ENCODE results near the gene DMXL1. TPM values are rescaled to one million over a fixed set of nuclear protein-coding genes. Genes with fewer than 3 reads are reported as not detected.

The DMXL1 gene
- polyA plus RNA-seq, 4 donors: 31.1 to 59.8 (median 53.3) TPM

GRCh38 chr5:119285070-119285916 is 214.4 kb downstream of the DMXL1 start:
- DNase-seq (ENCODE audit: low read depth in 4 of 4, low spot score in 3 of 4): no peak

DNA sequence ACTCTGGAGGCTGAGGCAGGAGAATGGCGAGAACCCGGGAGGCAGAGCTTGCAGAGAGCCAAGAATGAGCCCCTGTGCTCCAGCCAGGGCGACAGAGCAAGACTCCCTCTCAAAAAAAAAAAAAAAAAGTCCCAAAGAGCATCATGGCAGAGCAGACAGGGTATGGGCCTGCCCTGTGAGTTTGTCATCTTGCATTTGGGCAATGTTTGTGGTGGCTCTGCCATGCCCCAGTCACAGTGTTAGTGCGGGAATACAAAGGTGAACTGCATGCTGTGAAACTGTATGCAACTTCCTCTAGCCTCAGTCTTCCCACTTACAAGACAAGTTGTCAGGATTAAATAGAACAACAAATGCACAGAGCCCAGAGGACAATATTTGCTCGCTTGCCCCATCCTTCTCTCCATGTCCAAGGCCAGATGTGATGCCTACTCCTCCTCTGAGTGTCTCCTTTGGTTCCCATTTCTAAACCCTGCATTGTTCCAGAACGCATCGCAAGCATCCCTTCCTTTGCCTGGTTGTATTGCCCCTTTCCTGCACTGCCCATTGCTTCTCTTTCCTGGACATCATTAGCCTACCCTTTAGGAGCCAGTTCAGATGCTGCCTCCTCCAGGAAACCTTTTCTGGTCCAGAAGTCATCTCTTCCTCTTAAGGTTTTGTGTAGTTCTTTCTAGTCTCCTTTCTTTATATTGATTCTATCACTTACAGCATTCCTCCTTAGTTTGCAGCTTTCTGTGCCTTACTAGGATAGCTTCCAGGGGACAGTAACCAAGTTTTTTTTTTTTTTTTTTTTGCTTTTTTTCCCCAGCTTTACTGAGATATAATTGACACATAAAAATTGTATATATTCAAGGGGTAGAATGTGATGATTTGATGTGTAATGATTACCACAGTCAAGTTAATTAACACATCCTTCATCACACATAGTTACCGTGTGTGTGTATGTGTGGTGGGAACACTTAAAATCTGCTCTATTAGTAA is 215.9 kb downstream of the DMXL1 start:
- no peak for DNase-seq (ENCODE audit: low read depth in 4 of 4, low spot score in 3 of 4)

GRCh38 chr5:119287547-119288111 is 216.7 kb downstream of the DMXL1 start:
- DNase-seq (ENCODE audit: low read depth in 4 of 4, low spot score in 3 of 4): no peak

DNA sequence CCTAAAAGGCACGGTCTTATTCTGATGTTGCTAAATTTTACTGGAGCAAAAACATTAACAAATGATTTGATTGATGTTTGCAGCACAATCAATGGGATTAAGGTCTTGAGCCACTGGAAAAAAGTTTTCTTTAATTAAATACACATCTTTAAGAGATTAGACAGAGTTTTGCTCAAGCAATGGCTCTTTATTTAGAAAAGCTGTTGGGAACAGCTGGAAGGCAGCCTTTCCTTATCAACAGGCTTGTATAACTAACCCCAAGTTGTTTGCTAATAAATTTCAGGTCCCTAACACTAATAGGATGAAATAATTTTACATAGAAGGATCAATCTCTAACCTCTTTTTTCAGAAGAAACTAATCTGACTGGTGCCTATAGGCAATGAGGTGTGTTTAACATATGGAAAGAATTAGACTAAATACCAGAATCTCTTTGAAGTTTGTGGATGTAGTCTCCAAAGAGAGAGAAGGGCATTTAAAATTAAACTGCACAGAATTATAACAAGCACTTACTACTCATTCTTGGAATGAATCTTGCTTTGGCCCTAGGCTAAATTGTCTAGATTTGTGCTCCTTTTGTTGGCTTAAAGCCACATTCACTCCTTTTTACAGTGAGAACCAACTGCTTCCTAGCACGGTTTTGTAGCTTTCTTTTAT is 217.6 kb downstream of the DMXL1 start:
- peak in 2 of 4 donors; percentile 36 to 45 for DNase-seq (ENCODE audit: low read depth in 4 of 4, low spot score in 3 of 4)

DNA sequence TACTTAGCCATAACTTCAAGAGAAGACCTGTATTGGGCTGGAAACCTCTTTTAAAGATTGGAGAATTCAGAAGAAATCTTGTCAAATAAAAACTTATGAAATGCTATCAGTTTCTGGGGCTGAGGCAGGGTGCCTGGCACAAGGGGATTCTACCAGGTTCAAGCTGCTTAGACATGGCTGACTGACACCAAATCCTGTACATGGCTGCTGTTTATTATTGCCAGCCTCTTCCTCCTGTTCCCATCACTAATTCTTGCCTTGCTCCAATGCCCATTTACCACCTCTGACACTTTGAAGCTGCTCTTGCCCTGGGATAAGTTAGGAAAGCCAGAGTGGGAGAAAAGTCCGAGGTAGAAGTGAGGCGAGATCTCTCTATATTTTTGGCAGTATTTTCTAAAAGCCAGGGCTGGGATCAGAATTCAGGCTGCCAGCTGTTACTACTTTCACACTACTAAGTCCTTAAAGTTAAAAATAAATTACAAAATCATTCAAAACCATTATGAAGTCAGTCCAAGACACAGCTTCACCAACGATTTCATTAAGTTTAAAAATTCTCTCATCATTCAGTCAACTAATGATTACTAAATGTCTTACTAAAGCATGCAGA is 218.7 kb downstream of the DMXL1 start:
- DNase-seq (ENCODE audit: low read depth in 4 of 4, low spot score in 3 of 4): no peak

- DNase-seq (ENCODE audit: low read depth in 4 of 4, low spot score in 3 of 4): no peak
Measured at GRCh38 chr5:119290161-119290569, 219.3 kb downstream of the DMXL1 start.

DNA sequence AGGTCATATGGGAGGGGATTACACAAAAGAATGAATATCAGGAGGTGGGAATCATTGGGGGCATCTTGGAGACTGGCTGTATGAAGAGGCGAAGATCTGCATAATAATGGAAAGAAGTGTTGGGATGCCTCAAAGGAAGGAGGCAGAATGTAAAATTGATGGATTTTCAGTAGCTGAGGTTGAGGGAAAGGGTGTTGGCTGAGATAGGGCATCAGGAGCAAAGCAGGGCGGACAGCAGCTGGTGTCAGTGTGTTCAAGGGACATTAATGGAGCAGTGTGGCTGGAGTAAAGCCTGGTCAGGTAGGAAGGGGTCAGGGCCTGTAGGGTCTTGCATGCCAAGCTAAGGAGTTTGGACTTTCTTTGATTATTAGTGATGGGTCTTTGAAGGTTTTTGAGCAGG is 219.7 kb downstream of the DMXL1 start:
- no peak for DNase-seq (ENCODE audit: low read depth in 4 of 4, low spot score in 3 of 4)

DNA sequence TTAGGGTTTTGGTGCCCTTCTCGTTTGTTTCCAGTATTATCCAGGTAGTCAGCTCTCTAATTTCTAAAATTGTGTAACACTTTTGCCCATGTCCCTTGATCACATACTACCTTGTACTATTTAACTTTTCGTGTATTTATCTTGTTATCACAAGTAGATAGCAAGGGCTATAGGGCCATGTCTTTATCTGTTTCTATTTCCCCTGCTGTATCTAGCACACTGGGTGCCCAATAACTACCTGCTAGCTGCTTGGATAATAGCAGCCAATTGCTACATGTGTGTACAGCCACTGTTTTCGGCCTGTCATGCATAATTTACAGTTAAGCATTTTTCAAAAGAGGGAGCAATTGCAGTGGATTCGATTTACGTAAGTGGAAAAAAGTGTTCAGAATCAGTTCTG is 220.2 kb downstream of the DMXL1 start:
- no peak for DNase-seq (ENCODE audit: low read depth in 4 of 4, low spot score in 3 of 4)

DNA sequence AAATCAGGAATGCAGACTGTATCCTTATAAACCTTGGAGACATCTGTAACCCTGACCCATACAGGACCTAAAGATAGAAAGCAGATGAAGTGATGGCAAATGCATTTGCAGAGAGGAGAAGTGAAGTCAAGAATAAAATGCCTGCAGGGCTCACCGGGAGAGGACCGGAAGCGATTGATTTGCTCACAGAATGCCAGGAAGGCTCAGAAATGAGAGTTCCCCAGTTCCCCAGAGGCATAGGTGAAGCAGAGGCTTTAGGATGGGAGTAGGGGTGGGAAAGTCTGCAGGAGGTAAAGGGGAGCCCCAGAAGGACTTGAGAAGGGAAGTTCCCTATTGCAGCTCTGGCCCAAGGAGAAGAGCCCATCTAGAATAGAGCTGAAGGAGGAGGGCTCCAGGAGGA is 221.0 kb downstream of the DMXL1 start:
- no peak for DNase-seq (ENCODE audit: low read depth in 4 of 4, low spot score in 3 of 4)

DNA sequence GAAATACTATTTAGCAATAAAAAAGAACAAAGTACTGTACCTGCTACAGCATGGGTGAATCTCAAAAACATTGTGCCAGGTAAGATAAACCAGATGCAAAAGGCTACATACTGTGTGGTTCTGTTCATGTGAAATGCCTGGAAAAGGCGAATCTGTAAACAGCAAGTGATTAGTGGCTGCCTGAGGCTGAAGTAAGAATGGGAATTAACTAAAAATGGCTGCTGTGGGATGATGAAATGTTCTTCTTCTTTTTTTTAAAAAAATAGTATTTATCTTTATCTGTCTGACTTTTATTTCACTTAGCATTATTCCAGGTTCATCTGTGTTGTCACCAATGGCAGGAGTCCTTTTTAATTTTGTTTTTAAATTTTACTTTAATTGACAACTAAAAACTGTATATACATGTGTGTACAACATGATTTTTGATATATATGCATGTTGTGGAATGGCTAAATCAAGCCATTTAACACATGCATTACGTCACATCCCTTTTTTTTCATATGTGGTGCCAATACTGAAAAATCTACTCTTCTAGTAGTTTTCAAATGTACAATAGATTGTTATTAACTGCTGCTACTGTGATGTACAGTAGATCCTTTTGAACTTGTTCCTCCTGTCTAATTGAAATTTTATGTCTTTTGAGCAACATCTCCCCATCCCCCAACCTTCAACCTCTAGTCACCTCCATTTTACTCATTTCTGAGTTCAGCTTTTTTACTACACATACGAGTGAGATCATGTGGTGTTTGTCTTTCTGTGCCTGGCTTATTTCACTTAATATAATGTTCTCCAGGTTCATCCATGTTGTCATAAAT is 222.0 kb downstream of the DMXL1 start:
- DNase-seq (ENCODE audit: low read depth in 4 of 4, low spot score in 3 of 4): no peak

- DNase-seq (ENCODE audit: low read depth in 4 of 4, low spot score in 3 of 4): no peak
Measured at GRCh38 chr5:119293516-119293829, 222.6 kb downstream of the DMXL1 start.

Other genes starting within 250 kb of the DMXL1 start
- gene DTWD2, start 82.5 kb upstream of the DMXL1 start, polyA plus RNA-seq (ENCODE audit: insufficient read length in 4 of 4): 10 to 100 TPM in 3 of 4 donors, 1 to 10 TPM in 1; 6.9 to 17.2 (median 14.4) TPM